ENCODE measurements around the gene TPM1.

Gene TPM1

GRCh38 chr15:63041974-63042876 lies at the start of gene TPM1:
TPM1 (plus strand) TSS chr15:63042747; CDS start chr15:63042830, 83 bp downstream.
- DNase-seq = peak; percentile 65

- no peak for DNase-seq
These were observed 49.5 kb upstream of the TPM1 start for GRCh38 chr15:62993066-62993465.

- peak; percentile 40 for DNase-seq
These were observed 48.9 kb upstream of the TPM1 start for GRCh38 chr15:62993632-62994031.

GRCh38 chr15:62994439-62994838 lies 48.1 kb upstream of the TPM1 start:
- no peak for DNase-seq

GRCh38 chr15:62994975-62995681 lies 47.4 kb upstream of the TPM1 start:
- no peak for DNase-seq

- no peak for DNase-seq
These were observed 45.1 kb upstream of the TPM1 start for GRCh38 chr15:62997441-62997840.

- DNase-seq = no peak
These were observed 44.2 kb upstream of the TPM1 start for GRCh38 chr15:62998262-62998890.

GRCh38 chr15:62999178-62999577 lies 43.4 kb upstream of the TPM1 start:
- no peak for DNase-seq

- DNase-seq = no peak
These were observed 42.5 kb upstream of the TPM1 start for GRCh38 chr15:62999923-63000561.

- DNase-seq = no peak
These were observed 41.8 kb upstream of the TPM1 start for GRCh38 chr15:63000706-63001105.

GRCh38 chr15:63004211-63004610 lies 38.3 kb upstream of the TPM1 start:
- DNase-seq = no peak

GRCh38 chr15:63006032-63006878 lies 36.3 kb upstream of the TPM1 start:
- DNase-seq = no peak

GRCh38 chr15:63008333-63009049 lies 34.1 kb upstream of the TPM1 start:
- DNase-seq = no peak

- no peak for DNase-seq
These were observed 32.2 kb upstream of the TPM1 start for GRCh38 chr15:63010386-63010785.

- no peak for DNase-seq
These were observed 31.4 kb upstream of the TPM1 start for GRCh38 chr15:63010920-63011693.

GRCh38 chr15:63012444-63012843 lies 30.1 kb upstream of the TPM1 start:
- no peak for DNase-seq

- no peak for DNase-seq
These were observed 29.3 kb upstream of the TPM1 start for GRCh38 chr15:63013052-63013808.

- no peak for DNase-seq
These were observed 28.0 kb upstream of the TPM1 start for GRCh38 chr15:63014578-63014977.

- no peak for DNase-seq
These were observed 26.9 kb upstream of the TPM1 start for GRCh38 chr15:63015618-63016017.

GRCh38 chr15:63016234-63016633 lies 26.3 kb upstream of the TPM1 start:
- no peak for DNase-seq
